NCI-H2171 (cell line): ENCODE measurements around the gene HAT1.
"Not testable (repeated sequence)": the region's sequence is repeated elsewhere in the genome, so short reads cannot be mapped to it uniquely, and the experiment has no call there.

ENCODE experiments used
- DNase-seq: peaks from one replicate; lab custom pipeline; 2025; lab: John Stamatoyannopoulos, UW

HAT1 gene

DNA sequence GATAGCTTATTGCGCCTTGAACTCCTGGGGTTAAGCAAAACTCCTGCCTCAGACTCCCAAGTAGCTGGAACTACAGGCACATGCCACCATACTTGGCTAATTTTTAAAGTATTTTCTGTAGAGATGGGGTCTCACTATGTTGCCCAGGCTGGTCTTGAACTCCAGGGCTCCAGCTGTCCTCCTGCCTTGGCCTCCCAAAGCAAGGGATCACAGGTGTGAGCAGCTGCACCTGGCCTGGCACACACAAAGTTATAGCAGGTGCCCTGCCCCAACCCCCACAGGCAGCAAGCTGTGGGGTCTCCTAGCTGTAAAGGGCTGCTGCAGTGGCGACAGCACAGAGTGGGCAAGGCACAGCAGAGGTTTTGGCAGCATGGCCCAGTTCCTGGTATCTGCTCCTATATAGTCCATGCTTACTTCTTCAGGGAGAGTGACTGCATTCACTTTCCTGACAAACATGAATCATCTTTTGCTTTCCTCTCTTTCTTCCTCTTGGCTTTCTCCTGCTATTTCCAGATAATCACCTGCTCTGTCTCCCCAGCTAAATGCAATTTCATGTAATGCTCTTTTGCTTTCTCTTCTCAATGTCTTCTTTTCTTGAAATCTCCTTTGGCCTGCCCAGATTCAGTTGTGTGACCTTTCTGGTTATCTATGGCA, 50.2 kb downstream of the HAT1 start:
- DNase-seq: no peak

DNA sequence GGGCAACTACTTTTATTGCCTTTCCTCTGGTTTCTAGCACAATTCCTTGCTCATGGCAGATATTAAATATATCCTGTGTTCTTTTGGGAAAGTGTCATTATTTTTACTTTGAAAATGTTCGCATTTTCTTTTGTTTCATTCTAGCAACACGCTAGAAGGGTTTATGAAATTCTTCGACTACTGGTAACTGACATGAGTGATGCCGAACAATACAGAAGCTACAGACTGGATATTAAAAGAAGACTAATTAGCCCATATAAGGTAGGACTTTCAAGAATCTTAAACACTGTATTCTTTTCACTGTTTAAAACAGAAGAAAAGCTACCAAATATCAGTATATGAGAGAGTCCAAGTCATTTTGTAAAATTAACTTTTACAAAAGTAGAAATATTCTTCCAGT, 56.8 kb downstream of the HAT1 start:
- DNase-seq: no peak

- DNase-seq: not testable (repeated sequence)
These were observed 61.7 kb downstream of the HAT1 start for GRCh38 chr2:171983924-171984323.

GRCh38 chr2:171985076-171985475, 62.8 kb downstream of the HAT1 start:
- DNase-seq: no peak

DNA sequence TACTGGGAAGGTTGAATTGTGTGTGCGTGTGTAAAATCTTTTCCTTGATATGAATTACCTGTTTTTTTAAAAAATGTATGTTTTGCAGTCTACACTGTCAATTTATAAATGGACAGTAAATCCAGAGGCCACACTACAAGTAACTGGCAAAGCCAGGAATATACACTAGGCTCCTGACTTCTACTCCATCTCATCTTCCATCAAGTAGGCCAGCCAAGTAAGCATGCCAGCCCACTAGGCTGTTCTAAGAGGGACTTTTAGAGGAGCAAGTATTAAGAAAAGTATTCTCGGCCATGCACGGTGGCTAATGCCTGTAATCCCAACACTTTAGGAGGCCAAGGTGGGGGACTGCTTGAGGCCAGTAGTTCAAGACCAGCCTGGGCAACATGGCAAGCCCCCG, 64.5 kb downstream of the HAT1 start:
- no peak for DNase-seq

DNA sequence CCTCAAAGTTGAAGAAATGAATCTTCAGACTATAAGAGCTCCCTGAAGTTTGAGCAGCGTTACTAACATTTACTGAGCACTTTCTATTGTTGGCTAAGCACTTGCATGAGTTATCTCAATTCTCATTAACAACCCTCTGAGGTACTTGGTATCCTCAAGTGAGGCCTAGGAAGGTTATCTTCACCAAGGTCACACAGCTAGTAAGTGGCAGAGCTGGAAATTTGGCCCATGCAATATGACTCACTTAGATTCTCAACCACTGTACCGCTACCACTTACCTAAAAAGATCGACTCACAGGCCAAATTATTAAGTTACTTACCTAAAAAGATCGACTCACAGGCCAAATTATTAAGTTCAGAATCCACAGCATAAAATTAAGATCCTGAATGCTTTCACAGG, 68.8 kb downstream of the HAT1 start:
- DNase-seq: no peak

DNA sequence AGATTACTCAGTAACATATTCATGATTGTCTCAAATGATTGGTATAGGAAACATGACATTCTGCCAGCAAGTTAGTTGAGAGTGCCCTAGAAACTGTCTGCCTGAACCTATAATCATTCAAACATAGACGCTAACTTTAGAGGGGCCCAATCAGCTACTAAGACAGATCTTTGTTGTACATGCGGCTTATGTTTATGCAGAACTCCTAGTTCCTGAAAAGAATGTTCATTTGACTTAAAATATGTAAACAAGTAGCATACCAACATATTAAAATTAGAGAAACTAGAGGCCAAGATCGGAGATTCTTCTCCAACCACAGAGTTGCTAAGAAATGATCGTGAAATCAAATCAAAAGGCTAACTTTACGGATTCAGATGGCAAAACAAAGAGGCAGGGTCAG, 73.3 kb downstream of the HAT1 start:
- DNase-seq: no peak

GRCh38 chr2:171996021-171996420, 73.8 kb downstream of the HAT1 start:
- DNase-seq: no peak

GRCh38 chr2:171997031-171997430, 74.8 kb downstream of the HAT1 start:
- DNase-seq: not testable (repeated sequence)

- no peak for DNase-seq
These were observed 76.9 kb downstream of the HAT1 start for GRCh38 chr2:171999161-171999560.

DNA sequence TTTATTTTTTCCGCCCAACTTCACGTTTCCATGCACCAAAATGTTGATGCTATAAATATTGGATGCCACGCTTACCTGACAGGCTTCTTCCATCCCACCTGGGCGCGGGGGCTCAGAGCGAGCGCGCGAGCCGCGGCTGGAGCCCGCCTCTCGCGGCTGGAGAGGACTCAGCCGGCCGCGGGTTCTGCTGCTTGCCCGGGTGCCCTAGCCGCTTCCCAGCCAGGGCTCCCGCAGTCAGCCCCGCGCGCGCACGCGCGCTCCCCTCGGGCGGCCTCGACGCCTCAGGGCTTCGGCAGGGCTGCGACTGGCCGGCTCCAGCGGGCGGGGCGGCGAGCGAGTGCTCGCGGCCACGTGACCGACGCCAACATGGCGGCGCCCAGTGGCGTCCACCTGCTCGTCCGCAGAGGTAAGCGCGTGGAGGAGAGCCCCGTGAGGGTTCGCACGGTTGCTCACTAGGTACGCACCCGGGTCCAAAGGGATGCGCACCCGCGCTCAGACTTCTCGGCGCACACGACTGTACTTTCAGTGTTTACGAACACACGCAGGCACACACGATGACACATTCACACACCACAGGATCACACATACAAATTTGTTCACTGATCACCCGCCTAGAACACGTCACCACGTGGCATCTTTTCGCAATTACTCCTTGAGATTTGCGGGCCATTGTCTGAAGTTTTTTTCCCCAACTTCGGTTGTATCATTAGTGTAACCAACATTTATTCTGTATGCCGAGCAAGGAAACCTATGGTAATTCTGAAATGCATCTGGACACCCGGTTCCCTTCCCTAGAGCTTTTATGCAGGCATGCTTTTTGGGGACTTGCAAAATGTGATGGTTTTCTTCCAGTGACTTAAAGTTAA, 77.6 kb downstream of the HAT1 start, which contains the start of gene METAP1D:
METAP1D (plus strand) TSS at position 350 of the 866 bp plus-strand sequence; CDS start at position 367, 17 bp downstream.
- DNase-seq: peak; percentile 94

DNA sequence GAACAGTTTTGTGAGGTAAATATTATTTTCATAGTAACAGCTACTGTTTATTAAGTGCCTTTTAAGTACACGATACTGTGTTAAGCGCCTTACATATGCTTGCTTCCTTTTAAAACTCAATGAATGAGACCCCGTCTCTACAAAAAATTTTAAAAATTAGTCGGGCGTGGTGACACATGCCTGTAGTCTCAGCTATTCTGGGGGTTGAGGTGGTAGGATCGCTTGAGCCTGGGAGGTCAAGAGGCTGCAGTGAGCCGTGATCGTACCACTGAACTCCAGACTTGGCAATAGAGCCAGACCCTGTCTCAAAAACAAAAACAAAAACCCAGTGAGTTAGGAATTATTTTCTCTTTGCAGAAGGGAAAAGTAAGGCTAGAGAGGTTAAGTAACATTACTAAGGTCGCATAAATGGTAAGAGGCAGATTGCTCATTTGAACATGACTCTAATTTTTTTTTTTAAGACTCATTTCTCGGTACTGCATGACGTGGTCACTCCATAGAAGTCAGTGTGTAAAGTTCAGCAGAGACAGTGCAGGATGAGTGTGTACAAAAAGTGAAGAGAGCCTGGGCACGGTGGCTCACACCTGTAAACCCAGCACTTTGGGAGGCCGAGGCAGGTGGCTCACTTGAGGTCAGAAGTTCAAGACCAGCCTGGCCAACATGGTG, 78.6 kb downstream of the HAT1 start:
- no peak for DNase-seq

DNA sequence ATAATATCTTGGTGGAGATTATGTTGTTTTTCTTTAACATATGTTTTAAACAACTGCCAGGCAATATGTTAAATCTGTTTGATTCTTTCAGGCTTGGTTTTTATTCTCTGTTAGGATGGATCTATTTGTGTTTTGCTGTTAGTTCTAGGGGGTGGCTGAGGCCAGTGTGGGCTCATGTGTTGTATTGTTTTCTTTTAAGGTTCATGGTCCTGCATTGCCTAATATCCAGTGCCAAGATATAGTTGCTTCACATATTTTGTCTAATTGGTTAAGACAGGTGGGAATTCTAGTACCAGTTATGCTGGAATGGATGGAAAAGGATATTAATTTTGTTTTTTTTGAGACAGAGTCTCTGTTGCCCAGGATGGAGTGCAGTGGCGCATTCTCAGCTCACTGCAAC, 85.1 kb downstream of the HAT1 start:
- no peak for DNase-seq

DNA sequence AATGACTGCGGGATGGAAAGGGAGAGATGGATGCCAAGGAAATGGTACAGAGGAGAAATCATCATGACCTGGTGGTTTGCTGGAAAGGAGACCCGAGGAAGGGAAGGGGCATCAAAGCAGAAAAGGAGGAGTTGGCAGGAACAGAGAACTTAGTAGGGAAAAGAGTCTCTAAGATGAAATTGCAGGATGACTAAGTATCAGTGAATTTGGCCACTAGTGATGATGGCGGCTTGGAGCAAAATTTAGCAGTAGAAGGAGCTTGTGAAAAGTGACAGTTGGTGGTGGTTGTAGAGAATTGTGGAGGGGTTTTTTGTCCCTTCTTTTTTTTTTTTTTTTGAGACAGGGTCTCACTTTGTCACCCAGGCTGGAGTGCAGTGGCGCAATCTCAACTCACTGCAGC, 87.6 kb downstream of the HAT1 start:
- no peak for DNase-seq

GRCh38 chr2:172011812-172012575, 89.7 kb downstream of the HAT1 start:
- DNase-seq: no peak

DNA sequence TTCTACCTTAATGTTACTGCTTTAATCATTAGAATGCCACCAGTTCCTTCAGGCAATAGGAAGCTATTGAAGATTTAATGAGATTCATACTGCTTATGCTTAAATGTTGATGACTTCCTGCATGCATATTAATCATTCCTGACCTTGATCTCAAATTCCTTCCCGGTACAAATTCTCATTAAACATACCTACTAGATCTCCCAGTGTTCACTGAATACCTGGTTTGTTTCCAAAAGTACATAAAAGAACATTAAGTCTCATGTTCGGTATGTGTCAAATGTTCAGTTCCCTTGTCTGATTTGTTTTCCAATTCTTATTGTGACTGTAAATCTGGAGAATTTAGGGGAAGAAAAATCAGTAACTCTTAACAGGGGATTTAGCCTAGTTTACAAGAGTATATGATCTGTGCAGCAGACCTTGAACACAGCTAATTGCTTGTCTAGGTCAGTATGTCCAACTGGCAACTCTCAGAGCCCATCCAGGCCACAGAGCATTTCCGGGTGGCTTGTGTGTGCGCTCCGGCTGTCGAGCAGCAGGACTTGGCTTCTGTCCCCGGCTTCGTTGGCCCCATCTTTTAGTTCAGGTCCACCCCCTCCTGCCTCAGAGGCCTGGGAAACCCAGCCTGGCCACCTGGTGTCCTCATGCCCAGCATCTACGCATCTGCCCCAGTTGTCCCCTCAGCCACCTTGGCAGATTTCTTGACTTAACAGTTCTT, 90.6 kb downstream of the HAT1 start:
- DNase-seq: no peak

- no peak for DNase-seq
These were observed 91.1 kb downstream of the HAT1 start for GRCh38 chr2:172013396-172013795.

GRCh38 chr2:172021074-172021931, 99.0 kb downstream of the HAT1 start:
- DNase-seq: no peak

DNA sequence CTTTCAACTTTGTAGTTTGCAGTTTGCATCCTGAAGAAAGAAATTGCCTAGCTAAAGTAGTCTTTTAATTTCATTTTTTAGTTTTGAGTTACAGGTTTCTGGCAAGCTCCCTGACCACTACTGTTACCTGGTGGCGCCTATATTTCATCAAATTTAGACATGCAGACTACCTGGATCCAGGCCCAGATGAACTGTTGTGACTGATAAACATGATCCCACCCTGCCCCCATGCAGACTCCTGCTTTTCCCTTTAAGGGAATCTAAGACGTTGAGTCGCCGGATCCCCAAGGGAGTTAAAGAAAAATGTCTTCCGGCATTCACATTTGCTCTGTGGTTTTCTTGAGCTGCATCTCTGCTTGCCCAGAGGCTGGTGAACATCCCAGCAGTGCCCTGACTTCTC, 99.7 kb downstream of the HAT1 start:
- peak; percentile 75 for DNase-seq

- no peak for DNase-seq
These were observed 109.3 kb downstream of the HAT1 start for GRCh38 chr2:172031536-172031935.
